ENCODE results near the gene SH3BP2.

SH3BP2 gene

DNA sequence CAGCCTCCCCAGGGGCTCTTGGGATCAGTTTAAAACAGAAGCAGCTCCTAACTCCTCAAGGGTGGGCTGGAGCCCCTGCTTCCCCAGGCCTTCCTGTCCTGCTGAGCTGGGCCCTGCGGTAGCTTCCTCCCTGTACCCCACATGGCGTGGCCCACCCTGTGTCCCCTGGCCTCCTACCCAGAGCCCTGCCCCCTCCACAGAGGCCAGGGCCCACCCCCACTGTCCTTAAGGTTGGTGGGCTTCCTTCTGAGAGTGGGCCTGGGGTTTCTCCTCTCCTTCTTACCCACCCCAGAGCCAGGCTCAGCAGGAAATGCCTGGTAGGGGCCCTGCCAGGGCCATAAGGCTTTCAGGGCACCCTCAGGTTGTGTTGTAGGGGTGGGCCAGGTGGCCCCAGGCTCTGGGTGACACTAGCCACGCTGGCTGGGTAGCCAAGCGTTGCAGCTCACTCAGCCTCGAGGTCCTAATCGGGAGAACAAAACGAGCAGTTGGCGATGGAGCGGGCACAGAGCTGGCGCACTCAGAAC is 11.6 kb downstream of the SH3BP2 start:
- DNase-seq, result no peak

DNA sequence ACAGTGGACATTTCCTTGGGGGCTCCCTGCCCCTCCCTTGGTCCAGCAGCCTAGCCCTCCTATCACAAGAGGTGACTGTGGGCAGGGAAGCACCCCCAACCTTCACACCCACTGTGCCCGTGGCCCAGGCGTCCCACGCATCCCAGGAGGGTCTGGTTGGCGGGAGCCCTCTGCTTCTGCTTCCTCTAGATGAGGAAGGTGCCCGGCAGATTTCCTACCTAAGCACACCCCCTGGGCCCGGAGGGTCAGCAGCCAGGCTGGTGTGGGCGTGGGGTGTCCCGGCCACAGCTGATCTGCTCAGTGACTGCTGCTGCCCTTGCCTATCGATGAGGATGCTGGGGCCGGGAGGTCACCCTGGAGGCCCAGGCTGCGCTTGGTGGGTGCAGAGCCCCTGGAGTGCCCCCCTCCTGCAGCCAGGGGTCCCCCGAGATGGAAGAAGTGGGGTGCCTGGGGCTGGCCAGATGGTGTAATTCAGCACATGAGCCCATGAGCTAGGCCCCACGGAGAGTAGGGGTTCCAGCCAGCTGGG is 12.2 kb downstream of the SH3BP2 start:
- DNase-seq, result no peak

DNA sequence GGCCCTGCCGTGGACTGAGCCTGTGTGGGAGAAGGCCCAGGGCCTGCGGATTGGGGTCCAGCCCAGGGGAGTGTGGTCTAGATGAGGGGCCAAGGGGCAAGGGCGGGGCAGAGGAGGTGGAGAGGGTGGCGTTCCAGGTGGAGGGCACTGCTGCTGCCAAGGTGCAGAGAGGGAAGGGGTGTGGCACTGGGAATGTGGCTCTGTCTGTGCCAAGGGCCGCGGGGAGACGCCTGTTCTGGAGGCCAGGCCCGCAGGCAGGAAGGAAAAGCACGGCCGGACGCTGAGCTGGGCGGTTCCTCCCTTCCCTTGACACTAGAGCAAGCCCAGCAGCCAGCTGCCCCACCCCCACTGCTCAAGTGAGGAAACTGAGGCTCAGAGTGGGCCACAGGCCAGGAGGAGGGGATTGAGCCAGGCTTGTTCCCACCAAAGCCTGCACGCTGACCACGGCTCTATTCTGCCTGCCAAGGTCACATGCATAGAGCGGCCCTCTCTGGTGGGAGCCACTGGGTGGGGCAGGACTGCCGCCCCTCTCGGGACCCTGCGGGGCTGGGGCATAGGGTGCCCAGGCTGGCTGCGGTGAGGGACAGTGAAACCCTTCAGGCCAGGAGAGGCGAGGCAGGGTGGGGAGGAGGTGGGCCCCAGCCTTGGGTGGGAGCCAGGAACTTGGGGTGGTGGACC is 13.0 kb downstream of the SH3BP2 start:
- DNase-seq, result no peak

DNA sequence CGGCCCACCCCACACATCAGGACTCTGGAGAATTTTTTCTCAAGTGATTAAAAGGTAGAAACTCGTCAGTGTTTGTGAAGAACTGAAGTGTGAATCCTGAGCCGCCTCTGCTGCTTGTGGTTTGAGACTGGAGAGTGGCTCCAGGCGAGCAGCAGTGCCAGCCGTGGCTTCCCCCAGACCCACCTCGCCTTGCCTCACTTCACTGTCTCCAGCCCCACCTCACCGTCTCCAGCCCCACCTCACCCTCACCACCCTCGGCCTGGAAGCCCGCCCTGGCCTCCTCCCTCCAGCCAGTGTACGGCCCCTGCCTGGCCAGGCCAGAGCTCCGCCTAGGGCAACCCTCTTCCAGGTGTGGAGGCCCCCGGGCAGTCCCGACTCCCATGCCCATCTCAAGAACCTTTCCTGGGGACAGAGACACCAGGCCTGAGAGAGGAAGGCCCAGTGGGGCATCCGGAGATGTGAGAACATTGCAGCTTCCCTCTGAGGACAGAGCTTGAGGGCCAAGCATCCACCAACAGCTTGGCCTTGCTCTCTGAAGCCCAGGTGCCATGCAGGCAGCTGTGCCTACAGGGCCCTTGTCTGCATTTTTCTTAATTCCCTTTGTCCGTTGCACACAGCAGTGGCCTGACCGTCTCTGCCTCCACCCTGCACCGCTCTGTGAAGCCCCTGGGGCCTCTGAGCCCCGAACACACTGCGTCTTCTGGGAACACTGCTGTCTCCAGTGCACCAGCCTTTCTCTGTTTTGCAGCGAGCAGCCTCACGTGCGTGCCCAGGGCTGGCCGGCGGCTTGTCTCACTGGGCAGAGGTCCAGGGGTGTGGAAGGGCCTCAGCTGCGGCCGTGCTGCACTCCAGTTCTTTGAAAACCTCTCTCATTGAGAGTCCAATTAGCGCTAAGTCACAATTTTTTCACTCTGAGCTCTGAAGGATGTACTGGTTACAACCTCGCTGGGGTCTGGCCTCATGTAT is 13.8 kb downstream of the SH3BP2 start:
- no peak for DNase-seq

DNA sequence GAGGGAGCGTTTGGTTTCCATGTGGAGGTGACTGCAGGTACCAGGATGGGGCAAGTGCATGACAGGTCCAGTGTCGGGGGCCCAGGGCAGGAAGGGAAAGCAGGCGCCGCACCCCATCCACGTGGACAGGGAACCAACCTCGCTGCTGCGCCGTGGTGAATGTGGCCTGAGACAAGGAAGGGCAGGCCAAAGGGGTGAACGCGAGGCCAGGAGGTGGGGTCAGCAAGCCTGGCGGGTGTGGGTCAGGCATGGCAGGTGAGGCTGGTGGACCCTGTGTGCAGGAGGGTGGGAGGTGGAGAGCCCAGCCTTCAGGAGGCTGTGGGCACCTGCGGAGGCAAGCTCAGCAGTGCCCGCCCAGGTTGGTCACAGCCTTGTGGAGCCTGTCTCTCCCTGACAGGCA is 14.7 kb downstream of the SH3BP2 start:
- no peak for DNase-seq

DNA sequence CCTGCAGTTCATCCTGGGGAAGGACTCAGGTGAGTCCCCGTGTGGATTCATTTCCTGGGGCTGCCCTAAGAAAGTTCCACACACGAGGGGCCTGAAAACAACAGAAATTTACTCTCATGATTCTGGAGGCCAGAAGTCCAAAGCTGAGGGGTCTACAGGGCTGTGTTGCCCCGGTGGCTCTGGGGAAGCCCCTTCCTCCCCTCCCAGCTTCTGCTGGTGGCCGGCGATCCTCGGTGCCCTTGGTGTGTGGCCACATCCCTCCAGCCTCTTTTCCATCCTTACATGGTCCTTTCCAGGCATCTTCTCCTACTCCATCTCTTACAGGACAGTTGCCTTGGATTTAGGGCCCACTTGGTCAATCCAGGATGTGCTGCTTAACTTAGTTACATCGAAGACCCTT is 15.1 kb downstream of the SH3BP2 start:
- no peak for DNase-seq

DNA sequence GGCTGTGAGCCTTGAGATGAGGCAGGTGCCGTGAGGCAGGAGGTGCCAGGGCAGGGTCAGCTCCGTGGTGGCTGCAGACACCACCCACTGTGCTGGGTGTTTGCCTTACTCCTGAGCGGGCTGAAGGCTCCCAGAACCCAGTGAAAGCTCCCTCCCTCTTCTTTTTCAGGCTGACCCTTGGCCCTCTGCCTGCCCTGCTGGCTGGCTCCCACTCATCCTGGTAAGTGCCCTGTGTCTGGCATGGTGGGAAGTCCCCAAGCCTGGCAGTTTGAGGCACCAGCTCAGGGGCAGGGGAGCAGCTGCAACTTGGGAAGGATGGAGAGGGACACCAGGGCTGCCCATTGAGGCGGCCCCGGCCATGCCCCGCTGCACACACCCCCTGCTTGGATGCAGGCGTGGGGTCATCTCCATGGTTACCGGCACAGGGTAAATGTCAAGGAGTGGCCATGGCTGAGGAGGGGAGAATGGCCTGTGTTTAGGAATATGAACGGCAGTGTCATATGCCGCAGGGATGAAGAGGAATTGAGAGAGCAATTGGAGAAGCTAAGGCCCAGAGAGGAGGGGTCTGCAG is 16.8 kb downstream of the SH3BP2 start:
- DNase-seq, result no peak

DNA sequence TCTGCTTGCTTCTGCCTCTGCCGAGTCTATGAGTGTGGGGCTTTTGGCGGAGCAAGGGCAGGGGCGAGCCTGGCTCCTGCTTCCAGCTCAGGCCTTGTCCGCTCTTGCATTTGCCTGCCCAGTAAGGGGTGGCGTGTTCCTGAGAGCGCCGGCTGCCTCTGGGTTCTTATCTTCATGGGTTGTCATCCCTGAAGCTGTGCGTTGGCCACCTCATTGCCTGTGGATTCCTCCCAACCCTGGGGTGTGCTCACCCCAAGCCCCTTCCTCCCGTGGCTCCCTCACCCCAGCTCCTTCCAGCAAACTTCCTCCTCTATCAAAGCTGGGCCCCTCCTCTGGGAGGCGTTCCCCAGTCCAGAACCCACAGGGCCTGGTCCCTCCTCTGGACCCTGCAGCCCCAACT is 17.5 kb downstream of the SH3BP2 start:
- no peak for DNase-seq

DNA sequence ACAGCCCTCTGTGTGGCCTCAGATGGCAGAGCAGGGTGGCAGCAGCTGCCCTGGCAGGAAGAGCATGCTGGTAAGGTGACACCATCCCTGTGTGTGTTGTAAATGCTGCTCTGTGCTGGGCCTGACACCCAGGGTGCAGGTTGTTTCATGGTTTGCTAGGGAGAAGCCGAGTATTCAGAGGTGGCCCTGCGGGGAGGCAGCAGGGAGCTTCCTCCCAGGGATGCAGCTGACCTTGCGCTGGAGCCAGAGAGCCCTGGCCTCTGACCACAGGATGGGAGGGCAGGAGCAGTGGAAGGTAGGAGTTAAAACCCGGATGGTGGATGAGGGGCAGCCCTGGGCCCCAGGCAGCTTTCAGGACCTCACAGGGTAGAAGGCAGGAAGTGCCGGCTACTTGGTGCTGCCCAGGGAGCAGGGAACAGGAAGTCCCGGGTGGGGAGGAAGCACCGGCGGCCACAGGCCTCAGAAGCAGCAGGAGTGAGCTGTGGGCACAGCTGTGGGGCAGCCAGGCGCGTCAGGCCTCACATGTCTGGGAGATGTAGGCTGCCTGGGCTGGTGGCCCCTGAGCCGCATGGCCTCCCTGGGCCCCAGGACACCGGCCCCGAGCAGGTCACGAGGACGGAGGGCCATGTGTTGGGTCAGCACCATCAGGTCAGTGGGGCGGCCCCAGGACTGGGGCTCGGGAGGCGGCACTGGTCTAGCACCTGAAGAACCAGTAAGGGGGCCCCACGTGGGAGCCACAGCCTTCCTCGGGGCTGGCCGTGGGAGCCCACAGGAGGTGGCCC is 19.1 kb downstream of the SH3BP2 start:
- peak; percentile 43 to 45 for DNase-seq

DNA sequence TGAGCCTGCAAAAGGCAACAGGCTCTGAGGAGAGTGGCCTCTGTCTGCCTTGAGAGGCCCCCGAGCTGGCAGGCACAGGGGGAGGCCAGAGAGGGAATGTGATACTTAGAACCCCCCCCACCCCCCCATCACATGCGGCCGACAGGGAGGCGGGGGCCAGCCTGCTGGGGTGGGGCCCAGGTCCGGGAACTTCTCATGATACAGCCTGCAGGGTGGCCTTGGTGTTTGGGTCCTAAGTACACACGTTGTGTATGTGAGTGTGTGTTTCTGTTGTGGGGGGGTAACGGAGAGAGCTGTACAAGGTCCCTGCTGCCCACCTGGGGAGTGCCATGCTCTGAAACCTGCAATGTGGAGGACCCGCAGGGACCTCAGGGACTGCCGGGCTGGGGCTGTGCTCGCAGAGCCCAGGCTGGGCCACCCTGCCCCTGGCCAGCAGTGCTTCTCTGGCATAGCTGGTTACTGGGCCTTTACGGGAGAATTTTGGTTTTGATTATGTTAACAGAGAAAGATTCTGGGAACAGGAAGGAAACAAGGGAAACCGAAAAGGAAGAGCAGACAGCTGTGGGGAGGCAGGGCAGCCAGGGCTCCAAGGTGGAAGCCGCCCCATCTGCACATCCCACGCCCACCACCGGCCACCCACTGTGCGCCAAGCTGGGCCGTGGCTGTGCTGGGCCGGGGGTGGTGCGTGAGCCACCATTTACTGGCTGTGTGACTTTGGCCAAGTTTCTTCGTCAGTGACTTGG is 19.9 kb downstream of the SH3BP2 start:
- peak in 1 of 2 donors; percentile 22 for DNase-seq

DNA sequence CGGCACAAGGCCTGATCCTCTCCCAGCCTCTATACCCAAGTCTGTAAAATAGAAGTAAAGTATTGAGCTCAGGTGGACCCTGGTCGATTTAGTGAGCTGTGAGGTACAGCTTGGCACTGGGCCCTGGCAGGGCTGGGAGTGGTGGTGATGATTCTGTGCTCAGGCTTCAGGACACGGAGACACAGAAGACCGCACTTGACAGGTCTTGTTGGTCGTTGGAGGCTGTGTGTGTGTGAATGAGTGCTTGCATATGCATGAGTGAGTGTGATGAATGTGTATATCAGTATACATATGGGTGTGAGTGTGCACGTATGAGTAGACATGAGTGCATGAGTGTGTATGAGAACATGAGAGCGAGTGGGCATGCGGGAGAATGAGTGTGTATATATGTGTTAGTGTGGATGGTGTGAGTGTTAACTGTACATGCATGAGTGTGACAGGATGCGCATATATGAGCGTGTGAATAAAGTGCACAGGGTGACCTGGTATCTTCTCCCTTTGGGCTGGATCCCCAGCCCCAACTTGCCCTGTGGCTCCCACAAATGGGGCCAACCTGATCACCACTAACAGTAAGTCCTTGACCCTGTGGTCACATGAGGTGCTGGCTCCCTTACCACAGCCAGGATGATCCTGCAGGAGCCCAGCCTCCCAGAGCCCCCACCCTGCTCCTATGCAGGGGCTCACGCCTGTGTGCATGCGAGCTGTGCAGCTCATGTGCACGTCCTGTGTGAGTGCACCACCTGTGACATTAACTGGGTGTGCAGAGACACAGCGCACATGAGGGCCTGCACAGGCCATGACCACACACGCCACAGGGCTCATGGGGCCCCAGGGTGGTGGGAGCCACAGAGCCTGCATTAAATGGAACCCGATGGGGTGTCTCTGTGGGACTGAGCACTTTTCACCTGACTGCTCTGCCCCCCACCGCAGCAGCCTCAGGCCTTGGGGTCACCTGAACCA is 20.8 kb downstream of the SH3BP2 start:
- DNase-seq, result no peak

DNA sequence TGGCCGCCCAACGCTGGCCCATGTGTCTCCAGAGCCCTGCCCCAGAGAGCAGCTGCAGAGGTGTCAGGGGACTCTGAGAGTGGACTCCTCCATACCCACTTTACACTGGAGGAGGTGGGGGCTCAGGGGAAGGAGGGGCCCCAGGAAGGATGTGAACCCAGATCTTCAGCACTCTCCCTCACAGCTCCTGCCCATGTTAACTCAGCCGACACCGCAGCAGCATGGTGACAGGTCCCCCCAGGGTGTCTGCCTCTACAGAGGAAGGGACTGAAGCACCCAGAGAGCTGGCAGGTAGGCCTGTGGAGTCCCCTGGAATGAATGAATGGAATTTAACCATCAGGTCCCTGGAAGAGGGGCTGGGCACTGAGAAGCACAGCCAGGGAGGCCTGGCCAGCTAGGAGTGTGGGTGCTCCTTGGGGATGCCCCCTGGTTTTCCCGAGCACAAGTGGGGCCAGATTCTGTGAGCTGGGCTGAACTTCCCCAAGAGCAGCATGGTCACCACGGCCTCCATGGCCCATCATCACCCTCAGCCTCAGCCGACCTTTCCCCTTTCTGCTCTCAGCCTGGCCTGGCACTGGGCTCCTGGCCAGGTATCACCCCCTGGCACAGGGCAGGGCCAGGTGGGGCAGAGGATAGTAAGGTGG is 21.9 kb downstream of the SH3BP2 start:
- DNase-seq, result no peak

DNA sequence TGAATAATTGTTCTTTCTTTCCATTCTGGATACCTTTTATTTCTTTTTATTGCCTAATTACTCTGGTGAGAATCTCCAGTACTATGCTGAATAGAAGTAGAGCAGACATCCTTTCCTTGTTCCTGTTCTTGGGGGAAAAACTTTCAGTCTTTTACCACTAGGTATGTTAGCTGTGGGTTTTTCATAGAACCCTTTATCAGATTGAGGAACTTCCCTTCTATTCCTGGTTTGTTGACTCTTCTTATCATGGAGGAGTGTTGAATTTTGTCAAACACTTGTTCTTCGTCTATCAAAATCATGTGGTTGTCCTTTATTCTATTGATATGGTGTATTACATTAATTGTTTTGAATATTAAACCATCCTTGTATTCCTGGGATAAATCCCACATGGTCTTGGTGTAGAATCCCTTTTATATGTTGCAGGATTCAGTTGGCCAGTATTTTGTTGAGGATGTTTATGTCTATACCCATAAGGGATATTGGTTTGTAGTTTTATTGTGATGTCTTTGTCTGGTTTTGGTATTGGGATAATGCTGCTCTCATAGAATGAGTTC is 23.6 kb downstream of the SH3BP2 start:
- DNase-seq, result peak in 1 of 2 donors; percentile 21

DNA sequence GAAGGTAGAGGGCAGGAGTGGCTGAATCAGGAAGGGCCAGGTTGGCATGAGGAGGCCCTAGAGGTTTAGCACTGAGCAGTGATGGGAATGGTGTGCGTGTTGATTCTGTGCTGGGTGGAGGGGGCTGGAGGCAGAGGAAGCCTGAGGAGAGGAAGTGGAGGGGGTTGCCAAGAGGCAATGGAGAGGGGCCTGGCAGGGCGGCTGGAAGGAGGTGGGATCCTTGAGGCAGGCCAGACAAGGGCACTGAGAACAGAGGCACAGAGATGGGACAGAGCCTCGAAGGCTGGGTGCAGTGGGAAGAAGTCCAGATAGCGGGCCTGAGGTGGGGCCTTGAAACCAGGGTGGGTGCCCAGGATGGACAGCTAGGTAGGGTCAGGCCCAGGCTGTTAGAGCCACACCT is 24.3 kb downstream of the SH3BP2 start:
- no peak for DNase-seq

DNA sequence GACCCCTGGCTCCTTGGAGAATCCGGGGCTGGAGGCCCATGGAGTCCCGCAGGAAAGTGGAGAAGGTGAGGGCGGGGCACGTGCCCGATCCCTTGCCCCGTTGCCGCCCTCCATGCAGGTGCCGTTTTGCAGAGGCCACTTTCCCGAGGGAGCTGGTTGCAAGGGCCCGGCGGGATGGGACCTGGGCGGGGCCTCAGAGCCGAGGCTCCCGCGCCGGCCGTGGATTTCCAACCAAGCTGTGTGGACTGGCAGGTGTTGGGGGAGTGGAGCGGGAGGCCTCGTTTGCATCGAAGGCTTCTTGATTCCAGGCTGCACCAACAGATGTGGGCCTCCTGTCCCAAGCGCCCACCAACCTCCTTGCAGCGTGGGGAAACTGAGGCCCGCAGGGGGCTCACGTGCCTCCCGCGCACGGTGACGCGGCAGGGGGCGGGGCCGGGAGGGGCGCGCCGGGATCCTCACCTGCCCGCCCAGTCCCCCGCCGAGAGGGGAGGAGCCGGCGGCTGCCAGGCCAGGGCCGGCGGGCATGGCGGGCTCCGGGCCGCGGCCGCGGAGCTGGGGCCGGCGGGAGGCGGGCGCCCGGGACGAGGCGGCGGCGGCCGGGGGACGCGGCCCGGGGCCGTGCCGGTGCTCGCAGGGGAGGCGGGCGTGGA is 24.9 kb downstream of the SH3BP2 start:
- DNase-seq, result no peak

DNA sequence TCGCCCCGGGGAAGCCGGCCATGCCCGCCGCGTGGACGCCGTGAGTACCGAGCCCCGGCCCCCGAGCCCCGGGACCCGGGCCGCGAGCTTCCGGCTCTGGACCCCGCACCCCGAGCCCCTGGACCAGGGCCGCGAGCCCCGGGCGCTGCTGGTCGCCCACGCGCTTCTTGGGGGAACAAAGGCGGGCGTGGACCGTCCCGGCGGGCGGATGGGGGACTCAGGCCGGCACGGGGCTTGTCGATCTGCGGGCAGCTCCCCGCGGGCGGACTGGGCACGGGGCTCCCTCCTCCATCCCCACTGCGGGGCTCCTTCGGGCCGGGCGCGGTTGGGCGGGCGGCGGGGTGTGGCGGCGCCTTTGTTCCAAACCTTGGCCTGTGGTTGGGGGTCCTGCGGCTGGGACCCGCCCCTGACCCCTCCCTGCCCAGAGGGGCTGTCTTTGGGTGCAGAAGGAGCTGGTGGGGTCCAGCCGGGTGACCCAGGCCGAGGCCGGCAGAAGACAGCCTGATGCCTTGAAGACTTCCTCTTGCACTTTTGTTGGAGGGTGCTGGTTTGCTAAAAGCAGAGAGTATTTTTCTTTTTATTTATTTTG is 25.6 kb downstream of the SH3BP2 start:
- DNase-seq, result no peak

DNA sequence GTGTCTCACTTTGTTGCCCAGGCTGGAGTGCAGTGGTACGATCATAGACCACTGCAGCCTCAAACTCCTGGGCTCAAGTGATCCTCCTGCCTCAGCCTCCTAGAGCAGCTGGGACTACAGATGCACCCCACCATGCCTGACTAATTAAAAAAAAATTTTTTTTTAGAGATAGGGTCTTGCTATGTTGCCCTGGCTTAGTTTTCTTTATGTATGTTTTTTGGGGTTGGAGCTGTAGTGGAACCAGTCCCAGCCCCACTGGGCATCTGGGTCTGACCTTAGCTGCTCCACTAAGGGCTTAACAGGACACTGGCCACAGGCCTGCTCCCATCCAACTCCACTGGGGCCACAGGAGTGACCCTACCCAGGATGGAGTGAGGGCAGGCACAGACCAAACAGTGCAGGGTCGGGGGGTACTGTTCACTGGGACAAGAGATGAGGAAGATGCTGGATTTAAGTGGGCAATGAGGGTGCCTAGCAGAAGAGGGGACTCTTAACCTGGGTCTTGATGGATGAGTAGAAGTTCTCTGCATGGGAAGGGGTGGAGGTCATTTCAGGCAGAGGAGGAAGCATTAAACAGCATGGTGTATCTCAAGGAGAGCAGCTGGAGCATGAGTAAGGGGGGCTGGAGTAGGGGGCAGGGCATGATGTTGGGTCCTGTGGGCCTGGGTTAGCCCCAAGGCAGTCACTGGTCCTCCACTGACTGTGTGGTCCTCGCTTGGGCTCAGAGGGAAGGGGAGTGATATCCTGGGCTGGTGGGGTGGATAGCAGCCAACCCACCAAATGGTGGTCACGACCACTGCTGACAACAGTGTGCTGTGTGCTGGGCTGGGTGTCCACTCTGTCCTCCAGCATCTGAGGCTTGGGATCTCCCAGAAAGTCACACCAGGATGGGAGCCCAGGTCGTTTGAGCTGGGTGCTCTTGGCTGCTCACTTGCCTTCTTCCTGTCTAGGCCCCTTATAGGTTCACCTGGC is 26.6 kb downstream of the SH3BP2 start:
- DNase-seq, result no peak

Data from bone marrow (tissue), 2 donors.